KMS-11 (cell line): ENCODE measurements around the gene CASP10.

Source experiments
- H2AFZ ChIP-seq: fragments of 200-600 bp; sonication (generic); 2 replicates; pipeline ENCODE4 v1.6.1; 2016; ENCODE audit warnings: antibody characterized with exemption, mixed run types, low read depth
- H3K27ac ChIP-seq: fragments of 200-600 bp; sonication (generic); 2 replicates; pipeline ENCODE4 v1.6.1; 2016; ENCODE audit warnings: mild to moderate bottlenecking, mixed run types
- H3K27me3 ChIP-seq: fragments of 200-600 bp; sonication (generic); 2 replicates; pipeline ENCODE4 v1.6.1; 2017; ENCODE audit warnings: mild to moderate bottlenecking, low read depth, mixed run types, moderate library complexity; ENCODE audit not compliant: insufficient read depth
- H3K36me3 ChIP-seq: fragments of 200-600 bp; sonication (generic); 2 replicates; pipeline ENCODE4 v1.6.1; 2017; ENCODE audit warnings: mild to moderate bottlenecking, mixed run types; ENCODE audit not compliant: insufficient read depth
- H3K4me1 ChIP-seq: fragments of 200-600 bp; sonication (generic); 2 replicates; pipeline ENCODE4 v1.6.1; 2016; ENCODE audit warnings: mild to moderate bottlenecking, low read depth, mixed run types; ENCODE audit not compliant: poor library complexity, severe bottlenecking
- H3K4me2 ChIP-seq: fragments of 200-600 bp; sonication (generic); 2 replicates; pipeline ENCODE4 v1.7.0; 2016; ENCODE audit warnings: mild to moderate bottlenecking, mixed run types
- H3K4me3 ChIP-seq: fragments of 200-600 bp; sonication (generic); IDR thresholded peaks from 2 replicates; pipeline ENCODE4 v1.6.1; 2017; ENCODE audit warnings: low read depth, low read length, mixed read lengths; ENCODE audit not compliant: insufficient read depth
- H3K79me2 ChIP-seq: fragments of 200-600 bp; sonication (generic); 2 replicates; pipeline ENCODE4 v1.6.1; 2016; ENCODE audit warnings: low read depth, mixed run types; ENCODE audit not compliant: insufficient read depth
- H3K9ac ChIP-seq: fragments of 200-600 bp; sonication (generic); 2 replicates; pipeline ENCODE4 v1.6.1; 2016; ENCODE audit warnings: mild to moderate bottlenecking, mixed run types
- H4K20me1 ChIP-seq: fragments of 200-600 bp; sonication (generic); 2 replicates; pipeline ENCODE4 v1.6.1; 2016; ENCODE audit warnings: mild to moderate bottlenecking, mixed run types; ENCODE audit not compliant: insufficient read depth
- CTCF ChIP-seq: fragments of 200-600 bp; sonication (generic); conservative IDR thresholded peaks from 2 replicates; pipeline ENCODE4 v1.6.1; 2017; ENCODE audit warnings: low read depth, mild to moderate bottlenecking, antibody characterized with exemption, low read length, moderate library complexity, mixed read lengths

The CASP10 gene

DNA sequence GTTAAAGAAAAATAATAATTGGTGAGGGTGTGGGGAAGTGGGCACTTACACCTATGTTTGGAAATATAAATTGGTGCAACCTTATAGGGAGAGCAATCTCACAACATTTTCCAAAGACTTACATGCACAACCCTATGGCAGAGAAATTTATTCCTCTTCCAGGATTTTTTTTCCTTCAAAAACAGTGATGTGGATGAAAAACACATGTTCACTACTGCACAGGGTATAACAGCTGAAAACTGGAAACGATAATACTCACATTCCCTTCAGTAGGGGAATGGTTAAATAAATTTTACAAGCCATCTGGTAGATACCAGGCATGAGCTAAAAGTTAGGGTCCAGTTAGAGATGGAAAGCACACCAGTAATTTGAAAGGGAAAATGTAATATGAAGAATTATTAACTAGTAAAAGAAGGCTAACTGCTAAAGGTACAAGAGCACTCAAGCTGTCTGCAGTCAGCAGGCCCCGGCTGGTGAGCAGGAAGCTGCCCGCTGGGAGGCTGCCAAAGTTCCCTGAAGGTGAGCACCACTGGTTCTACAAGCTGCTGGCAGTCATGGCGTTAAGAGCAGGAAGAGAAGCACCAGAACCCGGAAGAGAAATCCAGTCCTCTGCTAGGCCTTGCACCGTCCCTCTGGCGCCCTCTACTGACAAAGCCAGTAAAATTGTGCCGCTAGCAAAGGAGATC, 49.0 kb downstream of the CASP10 start:
- H3K9ac ChIP-seq, result peak overlapping the region; percentile 37; the same call in 1 of the 2 replicates
- H2AFZ ChIP-seq, result peak overlapping the region; percentile 64
- H4K20me1 ChIP-seq, result 0 out of 2 replicates have a peak, but pooled peaks cover 3% of the 10 kb centered on the region
- no peaks in the 10 kb centered on the region for H3K36me3 ChIP-seq
- peak overlapping the region; percentile 78 for H3K27ac ChIP-seq
- peak overlapping the region; percentile 93 for H3K4me2 ChIP-seq
- peaks cover 63% of the 10 kb centered on the region for H3K4me1 ChIP-seq
- H3K27me3 ChIP-seq, result no peaks in the 10 kb centered on the region
- peak; percentile 95 for TF ChIP-seq CTCF
- H3K4me3 ChIP-seq, result peak overlapping the region; percentile 33
- peaks cover 37% of the 10 kb centered on the region for H3K79me2 ChIP-seq

DNA sequence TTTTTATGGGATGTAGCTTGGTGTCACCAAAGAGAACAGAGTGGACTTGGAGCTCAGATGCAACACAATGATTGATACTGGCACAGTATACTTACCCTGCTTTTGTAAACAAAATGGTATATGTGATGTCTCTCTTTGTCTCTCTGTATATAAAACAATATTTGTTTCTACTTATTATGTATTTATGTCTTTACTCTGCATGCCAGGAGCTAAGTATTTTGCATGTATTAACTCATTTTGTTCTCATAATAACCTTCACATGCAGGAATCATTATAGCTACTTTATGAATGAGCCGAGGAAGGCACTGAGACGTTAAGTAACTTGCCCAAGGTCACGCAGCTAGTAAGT, 49.5 kb downstream of the CASP10 start:
- peak; percentile 1; the same call in 1 of the 2 replicates for TF ChIP-seq CTCF
- Histone ChIP-seq H3K4me2 (peak overlapping the region; percentile 93), H2AFZ (peak overlapping the region; percentile 64; the same call in 1 of the 2 replicates), H3K9ac (0 out of 2 replicates have a peak overlapping the region, but pooled peaks have one; percentile 37), H4K20me1 (peaks cover 3% of the 10 kb centered on the region; the same call in 1 of the 2 replicates), H3K79me2 (peaks cover 42% of the 10 kb centered on the region), H3K4me1 (peaks cover 64% of the 10 kb centered on the region), H3K4me3 (peak overlapping the region; percentile 33), H3K27me3 (no peaks in the 10 kb centered on the region), H3K27ac (peak overlapping the region; percentile 78; the same call in 1 of the 2 replicates), H3K36me3 (no peaks in the 10 kb centered on the region; the same call in 1 of the 2 replicates)

GRCh38 chr2:201233192-201233811, 50.4 kb downstream of the CASP10 start:
- peak overlapping the region; percentile 16; the same call in 1 of the 2 replicates for H2AFZ ChIP-seq
- peaks cover 50% of the 10 kb centered on the region for H3K79me2 ChIP-seq
- H4K20me1 ChIP-seq, result peaks cover 3% of the 10 kb centered on the region; the same call in 1 of the 2 replicates
- peaks cover 68% of the 10 kb centered on the region for H3K4me1 ChIP-seq
- no peaks in the 10 kb centered on the region for H3K27me3 ChIP-seq
- H3K4me3 ChIP-seq, result peak overlapping the region; percentile 81
- H3K27ac ChIP-seq, result peak overlapping the region; percentile 78
- no peak for TF ChIP-seq CTCF
- peak overlapping the region; percentile 97 for H3K4me2 ChIP-seq
- no peaks in the 10 kb centered on the region; the same call in 1 of the 2 replicates for H3K36me3 ChIP-seq
- peak overlapping the region; percentile 79 for H3K9ac ChIP-seq

DNA sequence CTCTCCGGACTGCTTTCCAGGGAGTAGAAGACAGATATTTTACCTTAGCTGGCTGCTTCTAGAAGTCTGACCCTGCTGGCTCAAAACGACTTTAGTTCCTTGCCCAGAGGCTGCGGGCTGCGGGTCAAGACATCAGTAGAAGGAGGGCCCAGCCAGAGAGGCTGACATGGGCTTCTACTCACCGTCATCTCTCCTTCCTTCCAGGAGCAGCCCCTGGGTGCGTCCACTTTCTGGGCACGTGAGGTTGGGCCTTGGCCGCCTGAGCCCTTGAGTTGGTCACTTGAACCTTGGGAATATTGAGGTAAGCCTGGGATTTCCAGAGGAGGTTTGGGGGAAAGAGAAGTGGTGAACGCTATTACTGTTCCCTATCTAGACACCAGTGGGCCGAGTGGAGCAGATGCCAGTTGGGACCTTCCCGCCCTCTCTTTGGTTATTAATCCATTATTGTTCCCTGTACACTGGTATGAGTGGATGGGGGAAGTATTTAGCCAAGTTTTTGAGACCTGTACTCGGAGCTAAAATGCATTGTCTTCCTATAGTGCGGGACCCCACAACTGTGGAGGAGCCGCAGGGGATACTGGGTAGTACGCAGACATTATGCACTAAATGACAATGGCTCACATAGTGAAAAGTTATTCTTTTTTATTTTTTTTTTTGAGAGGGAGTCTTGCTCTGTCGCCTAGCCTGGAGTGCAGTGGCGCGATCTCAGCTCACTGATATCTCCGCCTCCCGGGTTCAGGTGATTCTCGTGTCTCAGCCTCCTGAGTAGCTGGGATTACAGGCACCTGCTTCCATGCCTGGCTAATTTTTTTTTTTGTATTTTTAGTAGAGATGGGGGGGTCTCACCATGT, 51.1 kb downstream of the CASP10 start:
- no peak for TF ChIP-seq CTCF
- peaks cover 3% of the 10 kb centered on the region; the same call in 1 of the 2 replicates for H4K20me1 ChIP-seq
- no peaks in the 10 kb centered on the region for H3K27me3 ChIP-seq
- no peaks in the 10 kb centered on the region; the same call in 1 of the 2 replicates for H3K36me3 ChIP-seq
- peak overlapping the region; percentile 79 for H3K9ac ChIP-seq
- H2AFZ ChIP-seq, result peak overlapping the region; percentile 16; the same call in 1 of the 2 replicates
- peak overlapping the region; percentile 81 for H3K4me3 ChIP-seq
- peak overlapping the region; percentile 97 for H3K4me2 ChIP-seq
- H3K79me2 ChIP-seq, result peaks cover 51% of the 10 kb centered on the region
- H3K4me1 ChIP-seq, result peaks cover 62% of the 10 kb centered on the region
- H3K27ac ChIP-seq, result peak overlapping the region; percentile 78
